ENCODE measurements around the gene UNC13C. TPM values are rescaled to one million over a fixed set of nuclear protein-coding genes. Genes with fewer than 3 reads are reported as not detected.

UNC13C gene
- total RNA-seq, 4 donors from 2014 or later = 0.17 to 0.44 TPM; not detected in 2

GRCh38 chr15:54618120-54618519, 639.9 kb downstream of the UNC13C start:
- TF ChIP-seq, protein P1, sequence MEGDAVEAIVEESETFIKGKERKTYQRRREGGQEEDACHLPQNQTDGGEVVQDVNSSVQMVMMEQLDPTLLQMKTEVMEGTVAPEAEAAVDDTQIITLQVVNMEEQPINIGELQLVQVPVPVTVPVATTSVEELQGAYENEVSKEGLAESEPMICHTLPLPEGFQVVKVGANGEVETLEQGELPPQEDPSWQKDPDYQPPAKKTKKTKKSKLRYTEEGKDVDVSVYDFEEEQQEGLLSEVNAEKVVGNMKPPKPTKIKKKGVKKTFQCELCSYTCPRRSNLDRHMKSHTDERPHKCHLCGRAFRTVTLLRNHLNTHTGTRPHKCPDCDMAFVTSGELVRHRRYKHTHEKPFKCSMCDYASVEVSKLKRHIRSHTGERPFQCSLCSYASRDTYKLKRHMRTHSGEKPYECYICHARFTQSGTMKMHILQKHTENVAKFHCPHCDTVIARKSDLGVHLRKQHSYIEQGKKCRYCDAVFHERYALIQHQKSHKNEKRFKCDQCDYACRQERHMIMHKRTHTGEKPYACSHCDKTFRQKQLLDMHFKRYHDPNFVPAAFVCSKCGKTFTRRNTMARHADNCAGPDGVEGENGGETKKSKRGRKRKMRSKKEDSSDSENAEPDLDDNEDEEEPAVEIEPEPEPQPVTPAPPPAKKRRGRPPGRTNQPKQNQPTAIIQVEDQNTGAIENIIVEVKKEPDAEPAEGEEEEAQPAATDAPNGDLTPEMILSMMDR (IDR thresholded peaks at IDR 0.05; ENCODE audit: low read depth) = no peak

GRCh38 chr15:54619180-54619579, 640.9 kb downstream of the UNC13C start:
- TF ChIP-seq, protein P1 (IDR thresholded peaks at IDR 0.05; ENCODE audit: low read depth) = no peak

DNA sequence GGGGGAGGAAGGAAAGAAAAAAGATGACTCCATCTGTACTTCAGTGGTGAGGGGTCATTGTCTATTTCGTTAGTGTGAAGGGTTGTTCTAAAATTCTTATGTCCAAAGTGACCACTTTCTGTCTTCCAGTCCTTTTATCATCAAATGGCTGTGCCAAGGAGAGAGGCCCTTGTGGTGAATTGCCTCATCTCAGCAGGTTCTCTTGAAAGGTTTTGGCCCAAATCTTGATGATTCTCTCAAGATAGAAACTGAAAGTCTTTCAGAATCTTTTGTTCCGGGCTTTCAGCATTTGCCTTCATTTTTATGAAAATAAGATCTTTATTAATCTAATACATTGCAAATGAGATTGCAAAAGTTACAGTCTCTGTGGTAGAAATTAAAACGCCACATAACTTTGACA, 642.7 kb downstream of the UNC13C start:
- TF ChIP-seq, protein P1 (IDR thresholded peaks at IDR 0.05; ENCODE audit: low read depth) = no peak

GRCh38 chr15:54636147-54636546, 657.9 kb downstream of the UNC13C start:
- TF ChIP-seq, protein P1 (IDR thresholded peaks at IDR 0.05; ENCODE audit: low read depth) = no peak

DNA sequence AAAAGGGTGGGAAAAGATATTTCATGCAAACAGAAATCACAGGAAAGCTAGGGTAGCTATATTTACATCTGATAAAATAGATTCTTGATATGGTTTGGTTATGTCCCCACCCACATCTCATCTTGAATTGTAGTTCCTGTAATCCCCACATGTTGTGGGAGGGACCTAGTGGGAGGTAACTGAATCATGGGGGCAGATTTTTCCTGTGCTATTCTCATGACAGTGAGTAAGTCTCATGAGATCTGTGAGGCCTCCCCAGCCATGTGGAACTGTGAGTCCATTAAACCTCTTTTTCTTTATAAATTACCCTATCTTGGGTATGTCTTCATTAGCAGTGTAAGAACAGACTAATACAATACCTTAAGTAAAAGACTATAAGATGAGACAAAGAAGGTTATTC, 660.4 kb downstream of the UNC13C start:
- TF ChIP-seq, protein P1 (IDR thresholded peaks at IDR 0.05; ENCODE audit: low read depth) = no peak

DNA sequence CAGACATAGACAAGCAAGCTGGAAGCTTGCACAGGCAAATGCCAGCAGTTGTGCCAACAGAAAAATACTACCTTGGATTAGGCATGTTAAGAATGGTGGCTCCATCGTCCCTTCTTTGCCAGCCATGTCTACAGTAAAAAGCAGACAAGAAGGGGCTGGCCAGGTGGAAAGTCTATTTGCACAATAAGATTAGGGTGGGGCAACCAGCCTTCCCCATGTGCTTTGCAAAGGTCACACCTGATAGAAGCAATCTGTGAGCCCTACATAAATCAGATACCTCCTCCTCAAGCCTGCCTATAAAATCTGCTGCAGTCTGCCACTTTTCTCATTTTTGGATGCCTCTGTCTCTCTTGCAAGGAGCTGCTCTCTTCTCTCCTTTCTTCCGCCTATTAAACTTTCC, 662.6 kb downstream of the UNC13C start:
- TF ChIP-seq, protein P1 (IDR thresholded peaks at IDR 0.05; ENCODE audit: low read depth) = no peak

DNA sequence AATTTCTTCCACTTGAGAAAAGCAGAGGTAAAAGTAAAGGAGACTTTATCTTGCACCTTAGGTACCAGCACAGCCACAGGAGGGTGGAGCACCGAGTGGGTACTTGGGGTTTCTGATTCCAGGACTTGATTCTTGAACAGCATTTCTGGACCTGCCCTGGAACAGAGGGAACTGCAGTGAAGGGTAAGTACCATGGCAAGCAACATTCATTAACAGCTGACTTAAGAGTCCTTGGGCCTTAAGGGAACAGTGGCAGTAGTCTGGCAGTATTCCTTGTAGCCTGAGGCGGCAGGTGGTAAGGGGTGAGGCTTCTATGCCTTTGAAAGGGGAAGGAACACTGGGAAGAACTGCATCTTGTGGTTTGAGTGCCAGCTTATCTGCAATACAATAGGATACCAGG, 666.6 kb downstream of the UNC13C start:
- TF ChIP-seq, protein P1 (IDR thresholded peaks at IDR 0.05; ENCODE audit: low read depth) = no peak
